ENCODE results near the gene IL21R.

GRCh38 chr16:27495191-27495590 is 93.2 kb downstream of the IL21R start:
- TF ChIP-seq POLR2A (IDR thresholded peaks at IDR 0.05) = no peak
- TF ChIP-seq, protein P1, sequence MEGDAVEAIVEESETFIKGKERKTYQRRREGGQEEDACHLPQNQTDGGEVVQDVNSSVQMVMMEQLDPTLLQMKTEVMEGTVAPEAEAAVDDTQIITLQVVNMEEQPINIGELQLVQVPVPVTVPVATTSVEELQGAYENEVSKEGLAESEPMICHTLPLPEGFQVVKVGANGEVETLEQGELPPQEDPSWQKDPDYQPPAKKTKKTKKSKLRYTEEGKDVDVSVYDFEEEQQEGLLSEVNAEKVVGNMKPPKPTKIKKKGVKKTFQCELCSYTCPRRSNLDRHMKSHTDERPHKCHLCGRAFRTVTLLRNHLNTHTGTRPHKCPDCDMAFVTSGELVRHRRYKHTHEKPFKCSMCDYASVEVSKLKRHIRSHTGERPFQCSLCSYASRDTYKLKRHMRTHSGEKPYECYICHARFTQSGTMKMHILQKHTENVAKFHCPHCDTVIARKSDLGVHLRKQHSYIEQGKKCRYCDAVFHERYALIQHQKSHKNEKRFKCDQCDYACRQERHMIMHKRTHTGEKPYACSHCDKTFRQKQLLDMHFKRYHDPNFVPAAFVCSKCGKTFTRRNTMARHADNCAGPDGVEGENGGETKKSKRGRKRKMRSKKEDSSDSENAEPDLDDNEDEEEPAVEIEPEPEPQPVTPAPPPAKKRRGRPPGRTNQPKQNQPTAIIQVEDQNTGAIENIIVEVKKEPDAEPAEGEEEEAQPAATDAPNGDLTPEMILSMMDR (IDR thresholded peaks at IDR 0.05) = no peak
